ENCODE data around the gene SNRNP40.

DNA sequence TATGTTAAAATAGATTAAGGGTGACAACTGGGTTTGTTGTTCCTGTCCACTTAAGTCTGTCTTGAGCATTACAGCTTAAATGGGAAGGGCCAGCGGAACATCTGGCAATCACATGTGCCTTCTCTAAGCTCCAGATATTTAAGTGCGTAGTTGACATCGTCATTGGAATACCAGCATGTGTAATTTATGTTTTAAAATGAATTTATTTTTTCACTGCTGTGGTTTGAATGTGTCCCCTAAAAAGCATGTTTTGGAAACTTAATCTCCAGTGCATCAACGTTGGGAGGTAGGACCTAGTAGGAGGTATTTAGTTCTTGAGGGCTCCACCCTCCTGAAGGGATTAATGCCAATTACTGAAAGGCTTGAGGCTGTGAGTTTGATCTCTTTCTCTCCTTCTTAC, 13.6 kb upstream of the SNRNP40 start:
- TF ChIP-seq POLR2A (IDR thresholded peaks at IDR 0.05; ENCODE audit: low read depth, low read length) (no peak), FOS (IDR thresholded peaks at IDR 0.05; ENCODE audit: borderline replicate concordance, insufficient read depth, low read length) (no peak), POLR2AphosphoS5 (IDR thresholded peaks at IDR 0.05; ENCODE audit: insufficient read depth, low read depth, low read length) (no peak)
- TF ChIP-seq, protein P1, sequence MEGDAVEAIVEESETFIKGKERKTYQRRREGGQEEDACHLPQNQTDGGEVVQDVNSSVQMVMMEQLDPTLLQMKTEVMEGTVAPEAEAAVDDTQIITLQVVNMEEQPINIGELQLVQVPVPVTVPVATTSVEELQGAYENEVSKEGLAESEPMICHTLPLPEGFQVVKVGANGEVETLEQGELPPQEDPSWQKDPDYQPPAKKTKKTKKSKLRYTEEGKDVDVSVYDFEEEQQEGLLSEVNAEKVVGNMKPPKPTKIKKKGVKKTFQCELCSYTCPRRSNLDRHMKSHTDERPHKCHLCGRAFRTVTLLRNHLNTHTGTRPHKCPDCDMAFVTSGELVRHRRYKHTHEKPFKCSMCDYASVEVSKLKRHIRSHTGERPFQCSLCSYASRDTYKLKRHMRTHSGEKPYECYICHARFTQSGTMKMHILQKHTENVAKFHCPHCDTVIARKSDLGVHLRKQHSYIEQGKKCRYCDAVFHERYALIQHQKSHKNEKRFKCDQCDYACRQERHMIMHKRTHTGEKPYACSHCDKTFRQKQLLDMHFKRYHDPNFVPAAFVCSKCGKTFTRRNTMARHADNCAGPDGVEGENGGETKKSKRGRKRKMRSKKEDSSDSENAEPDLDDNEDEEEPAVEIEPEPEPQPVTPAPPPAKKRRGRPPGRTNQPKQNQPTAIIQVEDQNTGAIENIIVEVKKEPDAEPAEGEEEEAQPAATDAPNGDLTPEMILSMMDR (IDR thresholded peaks at IDR 0.05; ENCODE audit: extremely low read depth in 1 of 2, insufficient read depth in 1 of 2, low read depth in 1 of 2, low read length in 2 of 2): no peak
- TF ChIP-seq, protein P2, sequence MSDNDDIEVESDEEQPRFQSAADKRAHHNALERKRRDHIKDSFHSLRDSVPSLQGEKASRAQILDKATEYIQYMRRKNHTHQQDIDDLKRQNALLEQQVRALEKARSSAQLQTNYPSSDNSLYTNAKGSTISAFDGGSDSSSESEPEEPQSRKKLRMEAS (IDR thresholded peaks at IDR 0.05; ENCODE audit: insufficient read depth, insufficient read length): no peak
